ENCODE results near the gene TBC1D7.

The TBC1D7 gene

GRCh38 chr6:13372076-13372475 is 43.7 kb upstream of the TBC1D7 start:
- H3K27ac ChIP-seq = no peak overlapping the region
- TF ChIP-seq ZFX (IDR thresholded peaks at IDR 0.05) (no peak), CTCF (conservative IDR thresholded peaks at IDR 0.05) (no peak)

DNA sequence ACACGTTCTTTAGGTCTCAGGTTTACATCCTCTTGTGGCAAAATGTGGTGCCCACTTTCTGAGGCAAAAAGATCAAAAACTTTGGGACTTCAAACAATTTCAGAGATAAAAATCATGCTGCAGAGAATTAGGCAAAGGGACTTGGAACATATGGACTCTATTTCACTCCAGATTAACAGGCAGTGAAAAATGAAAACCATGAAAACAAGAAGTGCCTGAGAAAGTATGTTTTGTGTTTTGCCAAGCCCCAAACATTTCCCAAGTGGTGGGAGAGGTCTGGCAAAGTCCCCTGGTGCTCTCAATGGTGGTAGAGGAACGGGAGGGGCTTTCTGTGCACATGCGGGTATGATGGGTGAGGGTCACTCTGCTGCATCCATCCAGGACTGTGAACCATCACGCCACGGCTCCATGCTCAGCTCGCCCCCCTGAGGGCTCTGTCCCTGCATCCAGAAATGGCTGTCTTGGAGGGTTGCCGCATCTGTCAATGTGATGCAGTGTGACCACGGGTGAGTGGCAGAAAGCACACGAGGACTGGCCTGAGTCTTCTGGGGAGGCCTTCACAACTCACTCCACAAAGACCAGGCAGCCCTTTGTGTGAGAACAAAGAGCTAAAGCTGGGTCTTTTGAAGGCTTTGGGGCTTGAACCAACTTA is 43.2 kb upstream of the TBC1D7 start:
- H3K27ac ChIP-seq = no peak overlapping the region
- TF ChIP-seq CTCF (conservative IDR thresholded peaks at IDR 0.05) (no peak), ZFX (IDR thresholded peaks at IDR 0.05) (no peak)

DNA sequence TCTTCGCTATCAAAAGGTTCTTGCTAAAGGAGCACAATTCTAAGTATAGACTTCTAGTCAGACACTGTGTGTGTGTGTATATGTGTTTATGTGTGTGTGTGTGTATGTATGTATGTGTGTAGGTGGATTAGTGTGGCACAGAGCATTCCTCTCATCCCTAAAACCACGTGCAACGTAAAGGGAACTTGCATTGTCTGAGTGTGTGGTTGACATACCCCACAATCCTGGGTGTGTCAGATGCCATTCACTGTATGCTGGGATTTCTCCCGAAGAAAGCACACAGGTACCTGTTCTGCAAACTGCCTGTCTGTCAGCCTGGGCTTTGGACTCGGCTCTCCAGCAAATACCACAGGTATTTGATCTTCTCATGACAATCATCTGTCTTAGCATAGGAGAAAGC is 42.3 kb upstream of the TBC1D7 start:
- TF ChIP-seq CTCF (conservative IDR thresholded peaks at IDR 0.05) (no peak), ZFX (IDR thresholded peaks at IDR 0.05) (no peak)
- H3K27ac ChIP-seq = no peak overlapping the region

DNA sequence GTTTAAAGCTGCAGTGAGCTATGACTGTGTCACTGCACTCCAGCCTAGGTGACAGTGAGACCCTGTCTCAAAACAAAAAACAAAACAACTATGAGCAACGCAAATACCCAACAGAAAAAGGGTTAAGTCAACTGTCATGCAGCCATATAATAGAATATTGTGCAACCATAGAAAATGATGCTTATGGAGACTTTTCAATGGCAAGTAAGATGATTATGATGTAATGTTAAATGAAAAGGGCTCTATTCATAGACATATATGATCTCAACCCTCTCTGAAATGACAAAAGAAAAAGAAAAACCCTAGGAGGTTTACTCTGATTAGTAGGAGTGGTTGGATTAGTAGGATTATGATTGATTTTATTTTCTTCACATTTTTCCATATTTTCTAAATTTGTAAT is 41.3 kb upstream of the TBC1D7 start:
- no peak overlapping the region for H3K27ac ChIP-seq
- TF ChIP-seq CTCF (conservative IDR thresholded peaks at IDR 0.05) (no peak), ZFX (IDR thresholded peaks at IDR 0.05) (no peak)

DNA sequence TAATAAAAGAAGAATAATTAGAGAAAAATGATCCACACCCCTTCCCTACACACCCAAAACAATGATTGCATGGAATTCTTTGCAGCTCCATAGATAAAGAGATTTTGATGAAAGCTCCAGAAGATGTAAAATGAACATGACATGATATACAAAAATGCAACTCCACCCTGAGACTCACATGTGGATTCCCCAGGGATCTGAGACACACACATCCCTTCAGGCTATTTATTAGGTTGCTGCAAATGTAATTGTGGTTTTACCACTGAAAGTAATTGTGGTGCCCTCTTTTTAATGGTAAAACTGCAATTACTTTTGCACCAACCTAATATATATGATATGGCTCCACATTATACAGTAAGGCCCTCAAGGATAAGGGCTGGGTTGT is 40.4 kb upstream of the TBC1D7 start:
- TF ChIP-seq CTCF (conservative IDR thresholded peaks at IDR 0.05) (no peak), ZFX (IDR thresholded peaks at IDR 0.05) (no peak)
- no peak overlapping the region for H3K27ac ChIP-seq

- TF ChIP-seq ZFX (IDR thresholded peaks at IDR 0.05) (no peak), CTCF (conservative IDR thresholded peaks at IDR 0.05) (no peak)
- 0 out of 2 replicates have a peak overlapping the region, but pooled peaks have one; percentile 4 for H3K27ac ChIP-seq
Measured at GRCh38 chr6:13368079-13368730, 39.9 kb upstream of the TBC1D7 start.

DNA sequence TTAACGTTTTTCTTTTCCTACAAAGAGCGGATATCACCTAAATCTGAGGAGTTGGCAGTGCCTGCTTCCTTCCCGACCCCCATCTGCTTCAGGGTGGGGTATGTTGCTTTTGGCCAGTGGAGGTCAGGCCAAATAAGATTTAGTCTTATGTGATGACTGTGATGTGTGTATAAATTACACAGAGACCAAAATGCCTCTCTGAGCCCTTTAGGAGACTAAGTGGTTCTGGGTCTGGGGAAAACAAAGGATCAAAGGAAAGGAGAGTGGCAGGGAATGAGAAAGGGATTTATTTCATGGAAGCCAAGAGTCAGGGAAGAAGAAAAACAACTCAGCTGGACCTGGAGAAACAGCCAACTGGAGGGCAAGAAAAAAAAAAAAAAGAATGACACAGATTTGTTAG is 39.1 kb upstream of the TBC1D7 start:
- TF ChIP-seq ZFX (IDR thresholded peaks at IDR 0.05) (no peak), CTCF (conservative IDR thresholded peaks at IDR 0.05) (no peak)
- H3K27ac ChIP-seq = no peak overlapping the region

All from C4-2B (cell line).